GM19397 (cell line): ENCODE measurements around the gene NCK1.

Source experiments
- ATAC-seq: cut with Tn5 transposase; IDR thresholded peaks from one replicate; pipeline ENCODE4 v1.9.1; 2021; ENCODE audit warnings: mild to moderate bottlenecking, moderate library complexity; ENCODE audit not compliant: unreplicated experiment

NCK1 gene

GRCh38 chr3:136906725-136907124 lies 44.7 kb downstream of the NCK1 start:
- ATAC-seq = no peak

- ATAC-seq = no peak
Measured at GRCh38 chr3:136908297-136908696, 46.3 kb downstream of the NCK1 start.

GRCh38 chr3:136909187-136909586 lies 47.2 kb downstream of the NCK1 start:
- no peak for ATAC-seq

GRCh38 chr3:136910697-136911096 lies 48.7 kb downstream of the NCK1 start:
- no peak for ATAC-seq

GRCh38 chr3:136913168-136913567 lies 51.2 kb downstream of the NCK1 start:
- ATAC-seq = no peak

GRCh38 chr3:136914739-136915138 lies 52.7 kb downstream of the NCK1 start:
- ATAC-seq = no peak

- ATAC-seq = no peak
Measured at GRCh38 chr3:136916223-136916622, 54.2 kb downstream of the NCK1 start.

GRCh38 chr3:136919799-136920580 lies 58.0 kb downstream of the NCK1 start:
- ATAC-seq = no peak

GRCh38 chr3:136920904-136921611 lies 59.0 kb downstream of the NCK1 start:
- no peak for ATAC-seq

GRCh38 chr3:136925425-136926190 lies 63.6 kb downstream of the NCK1 start:
- ATAC-seq = peak; percentile 58

GRCh38 chr3:136928240-136928639 lies 66.2 kb downstream of the NCK1 start:
- ATAC-seq = no peak

- ATAC-seq = no peak
Measured at GRCh38 chr3:136929977-136930670, 68.1 kb downstream of the NCK1 start.

GRCh38 chr3:136931606-136932005 lies 69.6 kb downstream of the NCK1 start:
- ATAC-seq = no peak

- ATAC-seq = no peak
Measured at GRCh38 chr3:136932523-136932922, 70.5 kb downstream of the NCK1 start.

GRCh38 chr3:136932978-136933772 lies 71.2 kb downstream of the NCK1 start:
- no peak for ATAC-seq

- no peak for ATAC-seq
Measured at GRCh38 chr3:136937175-136937574, 75.2 kb downstream of the NCK1 start.

GRCh38 chr3:136937851-136938250 lies 75.8 kb downstream of the NCK1 start:
- ATAC-seq = no peak

GRCh38 chr3:136938334-136938733 lies 76.3 kb downstream of the NCK1 start:
- ATAC-seq = no peak

GRCh38 chr3:136939489-136939888 lies 77.5 kb downstream of the NCK1 start:
- no peak for ATAC-seq

- ATAC-seq = no peak
Measured at GRCh38 chr3:136942803-136943202, 80.8 kb downstream of the NCK1 start.
